GM12878 (cell line): ENCODE results near the gene NPRL2. TPM values are rescaled to one million over a fixed set of nuclear protein-coding genes. Genes with fewer than 3 reads are reported as not detected.

ENCODE experiments used
- ATAC-seq: fragments of 200-7000 bp; cut with Tn5 transposase; 3 replicates; pipeline ENCODE4 v1.9.1; 2020; ENCODE audit warnings: mild to moderate bottlenecking, moderate library complexity
- BruUV-seq: library from RNA; stranded (reverse); fragments of 400-500 nt; replicated peaks from 2 replicates; lab custom pipeline; 2021; lab: Mats Ljungman, UMichigan
- CTCF ChIA-PET: fragments of 300-600 bp; sonication (Branson Sonifier 250); formaldehyde crosslinking; extraction: SDS; loops from one replicate; lab custom pipeline; 2021; ENCODE audit warnings: inconsistent platforms; lab: Yijun Ruan, JAX
- POLR2A ChIA-PET: fragments of 350-600 bp; formaldehyde crosslinking; extraction: SDS; loops from one replicate; lab custom pipeline; 2021; ENCODE audit warnings: inconsistent platforms; lab: Charles Lee
- RAD21 ChIA-PET: fragments of 300-600 bp; sonication (Branson Sonifier 250); formaldehyde crosslinking; loops from one replicate; lab custom pipeline; 2023; ENCODE audit warnings: antibody characterized with exemption; ENCODE audit not compliant: unreplicated experiment; lab: Charles Lee
- SMC1A ChIA-PET: fragments of 300-600 bp; sonication (Branson Sonifier 250); formaldehyde crosslinking; loops from one replicate; lab custom pipeline; 2023; ENCODE audit not compliant: unreplicated experiment, uncharacterized antibody; lab: Charles Lee
- DNase-seq: peaks from one replicate; pipeline ENCODE4 v3.0.0-alpha.2; 2011; ENCODE audit warnings: low read depth, low spot score
- FAIRE-seq: peaks from 3 replicates; lab custom pipeline; 2011; peaks lifted over from hg19 to GRCh38; lab: Jason Lieb, UNC
- H2AFZ ChIP-seq: 2 replicates; pipeline ENCODE4 v1.6.0; 2011; ENCODE audit warnings: low read depth, low read length, control low read depth; ENCODE audit not compliant: control insufficient read depth
- H3K27ac ChIP-seq: 2 replicates; pipeline ENCODE4 v1.5.1; 2011; ENCODE audit warnings: control low read depth; ENCODE audit not compliant: control insufficient read depth, insufficient read depth
- H3K27me3 ChIP-seq, 2 experiments: replicated peaks in 1 of 2; 2 replicates each; pipeline versions ENCODE4 v1.6.0 to v1.6.1; 2011; ENCODE audit warnings: low read length in 1 of 2; ENCODE audit not compliant: control insufficient read depth in 2 of 2, insufficient read depth in 2 of 2
- H3K36me3 ChIP-seq, 2 experiments: 2 replicates each; pipeline ENCODE4 v1.5.1; 2011; ENCODE audit warnings: low read length in 1 of 2; ENCODE audit not compliant: control insufficient read depth in 2 of 2, insufficient read depth in 2 of 2
- H3K4me1 ChIP-seq: 2 replicates; pipeline ENCODE4 v1.6.1; 2011; ENCODE audit warnings: mild to moderate bottlenecking, low read length, moderate library complexity, mixed read lengths; ENCODE audit not compliant: control insufficient read depth, insufficient read depth
- H3K4me2 ChIP-seq: 2 replicates; pipeline ENCODE4 v1.6.0; 2011; ENCODE audit warnings: control low read depth; ENCODE audit not compliant: control insufficient read depth, insufficient read depth
- H3K4me3 ChIP-seq: fragments of 200-600 bp; sonication (generic); 2 replicates; pipeline ENCODE4 v1.5.1; 2016
- H3K79me2 ChIP-seq: 2 replicates; pipeline ENCODE4 v1.6.0; 2011; ENCODE audit warnings: low read length; ENCODE audit not compliant: control insufficient read depth, insufficient read depth
- H3K9ac ChIP-seq: 2 replicates; pipeline ENCODE4 v1.8.0; 2011; ENCODE audit warnings: low read length, control low read depth, mixed read lengths; ENCODE audit not compliant: control insufficient read depth, insufficient read depth
- H3K9me3 ChIP-seq: replicated peaks from 3 replicates; pipeline ENCODE4 v1.5.1; 2011; ENCODE audit warnings: mild to moderate bottlenecking, low read length; ENCODE audit not compliant: control insufficient read depth, insufficient read depth
- H4K20me1 ChIP-seq: 2 replicates; pipeline ENCODE4 v1.6.0; 2011; ENCODE audit not compliant: control insufficient read depth, insufficient read depth
- CBFB ChIP-seq: IDR thresholded peaks from 2 replicates; pipeline ENCODE4 v1.6.1; 2016; ENCODE audit warnings: antibody characterized with exemption, low read depth
- HDAC6 ChIP-seq: fragments of 200-600 bp; sonication (generic); IDR thresholded peaks from one replicate; pipeline ENCODE4 v1.8.0; 2017; ENCODE audit warnings: antibody characterized with exemption; ENCODE audit not compliant: unreplicated experiment
- HDGF ChIP-seq: fragments of 450-650 bp; IDR thresholded peaks from 2 replicates; pipeline ENCODE4 v1.6.1; 2016; ENCODE audit warnings: antibody characterized with exemption
- IKZF1 ChIP-seq: fragments of 450-650 bp; conservative IDR thresholded peaks from 2 replicates; pipeline ENCODE4 v1.6.1; 2017; ENCODE audit warnings: antibody characterized with exemption, mild to moderate bottlenecking
- NKRF ChIP-seq: fragments of 450-650 bp; conservative IDR thresholded peaks from 2 replicates; pipeline ENCODE4 v1.6.1; 2017; ENCODE audit warnings: mild to moderate bottlenecking, moderate library complexity
- PML ChIP-seq: IDR thresholded peaks from 2 replicates; pipeline ENCODE4 v1.6.1; 2012; ENCODE audit warnings: low read length, inconsistent platforms
- RELB ChIP-seq: fragments of 450-650 bp; IDR thresholded peaks from 2 replicates; pipeline ENCODE4 v1.6.1; 2017; ENCODE audit warnings: low read depth, mild to moderate bottlenecking, moderate library complexity
- SMAD1 ChIP-seq: fragments of 450-650 bp; IDR thresholded peaks from 2 replicates; pipeline ENCODE4 v1.6.1; 2018; ENCODE audit warnings: mild to moderate bottlenecking, low read depth; ENCODE audit not compliant: partially characterized antibody
- SMAD5 ChIP-seq: IDR thresholded peaks from 2 replicates; pipeline ENCODE4 v1.6.1; 2016; ENCODE audit warnings: antibody characterized with exemption, low read depth
- SP1 ChIP-seq: IDR thresholded peaks from one replicate; pipeline ENCODE4 v1.6.1; 2011; ENCODE audit warnings: low read depth, low read length
- TBL1XR1 ChIP-seq: IDR thresholded peaks from 2 replicates; pipeline ENCODE4 v1.6.1; 2012; ENCODE audit warnings: low read depth, low read length, improper control_type of control experiment
- TCF7 ChIP-seq: IDR thresholded peaks from 2 replicates; pipeline ENCODE4 v1.6.1; 2014; ENCODE audit warnings: antibody characterized with exemption, borderline replicate concordance
- ZBTB4 ChIP-seq: fragments of 450-650 bp; formaldehyde crosslinking; IDR thresholded peaks from 2 replicates; pipeline ENCODE4 v1.4.0; 2022; ENCODE audit warnings: mild to moderate bottlenecking, moderate library complexity
- ZNF24 ChIP-seq: fragments of 450-650 bp; IDR thresholded peaks from 2 replicates; pipeline ENCODE4 v1.6.1; 2017; ENCODE audit warnings: antibody characterized with exemption, mild to moderate bottlenecking
- WGBS: methylation state at CpG from one replicate; pipeline ENCODE4 v1.1.6; 2016; ENCODE audit warnings: low lambda C conversion rate; ENCODE audit not compliant: insufficient replicate concordance, insufficient coverage; ENCODE audit errors: missing lambda C conversion rate; 5-methylcytosine and 5-hydroxymethylcytosine counted together
- in situ Hi-C: fragments of 300-500 bp; cut with MboI; formaldehyde crosslinking; loops from 9 replicates; pipeline ENCODE4 v1.14.3; 2018; ENCODE audit warnings: mixed read lengths
- intact Hi-C: fragments of 100-400 bp; cut with micrococcal nuclease; formaldehyde crosslinking; loops from one replicate; pipeline ENCODE4 v1.14.2; 2022; ENCODE audit not compliant: unreplicated experiment
- polyA plus RNA-seq, 11 experiments: library from polyadenylated mRNA; depleted of rRNA in 4 of 11; unstranded in 6 of 11; stranded (reverse) in 5 of 11; fragments of >200 nt; fragmentation: Nextera tagmentation in 4 of 11; fragmentation: Illumina TruSeq in 1 of 11; extraction: Ambion mirVana in 4 of 11; extraction: Trizol in 1 of 11; gene quantifications; 1 replicate in 1 of 11; 2 replicates in 10 of 11; pipeline versions ENCODE4 v1.2.1 to v1.2.3, GENCODE V29; 2011 to 2016; ENCODE audit warnings: inconsistent platforms in 2 of 11, missing spikeins in 2 of 11, low read depth in 1 of 11
- total RNA-seq, 4 experiments: library from RNA; depleted of rRNA in 3 of 4; stranded (reverse); fragments of >200 nt in 3 of 4; fragmentation: Illumina TruSeq in 1 of 4; extraction: Trizol in 1 of 4; gene quantifications; 2 replicates each; pipeline versions ENCODE4 v1.2.1 to v1.2.3, GENCODE V29; 2013 to 2021
- TF ChIP-seq, protein P1 (sequence below): IDR thresholded peaks from 2 replicates; pipeline ENCODE4 v1.6.1; 2012; ENCODE audit warnings: low read depth, low read length, improper control_type of control experiment
- TF ChIP-seq, protein P2 (sequence below): fragments of 450-650 bp; IDR thresholded peaks from 2 replicates; pipeline ENCODE4 v1.6.1; 2016; ENCODE audit warnings: mild to moderate bottlenecking

Gene NPRL2
- total and polyA plus RNA-seq, 10 of the 15 experiments (the other 5 are each of a cell fraction or from before 2014, with no cell fraction given) = 17.8 to 54.2 (median 32.9) TPM

DNA sequence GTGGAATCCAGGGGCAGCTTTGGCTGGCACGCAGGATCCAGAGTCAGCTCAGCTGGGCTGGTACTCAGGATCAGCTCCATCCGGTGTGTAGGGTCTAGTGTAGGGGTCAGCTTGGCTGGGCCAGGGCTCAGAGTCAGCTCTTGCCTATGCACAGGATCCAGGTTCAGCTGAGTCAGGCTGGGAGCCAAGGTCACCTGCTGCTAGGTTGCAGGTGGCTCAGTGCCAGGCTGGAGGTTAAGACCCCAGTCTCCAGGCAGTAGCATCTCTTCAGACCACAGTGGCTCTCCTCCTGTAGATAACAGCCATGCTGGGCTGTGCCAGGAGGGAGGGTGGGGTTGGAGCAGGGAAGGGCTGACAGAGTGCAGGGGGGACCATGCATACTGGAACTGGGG, 53.2 kb downstream of the NPRL2 start:
- WGBS = 100% methylated on average over 2 of the region's 2 CpGs
- intact Hi-C loops (loop anchor here (5.0 kb wide), 1 partner anchor 40 kb away; no protein-coding TSS in a partner anchor), in situ Hi-C loops (no loop called here)
- CTCF ChIA-PET = interaction anchor here (3.2 to 3.5 kb wide), 2 partner anchors 27 to 37 kb away, joined by 10 to 22 read pairs; no protein-coding TSS in a partner anchor
- no peak overlapping the region for H3K4me3 ChIP-seq
- POLR2A ChIA-PET = interaction anchor here (2.7 kb wide), 1 partner anchor 53 kb away, joined by 11 read pairs; the partner anchor contains the start of genes CYB561D2 and NPRL2
- no peaks in the 10 kb centered on the region for H4K20me1 ChIP-seq
- no peaks in the 10 kb centered on the region for H3K9me3 ChIP-seq
- no peak overlapping the region for H2AFZ ChIP-seq
- no peaks in the 10 kb centered on the region for H3K36me3 ChIP-seq
- peaks cover 2% of the 10 kb centered on the region; the same call in 1 of the 2 replicates for H3K79me2 ChIP-seq
- FAIRE-seq = no peak
- DNase-seq = no peak
- H3K27ac ChIP-seq = no peak overlapping the region
- no peaks in the 10 kb centered on the region for H3K27me3 ChIP-seq
- SMC1A ChIA-PET = no interaction called here
- RAD21 ChIA-PET = interaction anchor here (0.9 to 1.2 kb wide), 3 partner anchors 27 to 39 kb away, joined by 3 read pairs; no protein-coding TSS in a partner anchor
- peaks cover 4% of the 10 kb centered on the region for H3K4me1 ChIP-seq
- no TSS peak for BruUV-seq
- no peak overlapping the region; the same call in 1 of the 2 replicates for H3K4me2 ChIP-seq
- ATAC-seq = no peak
- no peak overlapping the region for H3K9ac ChIP-seq
- TF ChIP-seq TBL1XR1 (no peak), NKRF (no peak), HDGF (no peak), ZBTB4 (CRISPR knock-in tag) (no peak), IKZF1 (no peak), TCF7 (no peak), SP1 (no peak), SMAD1 (no peak), SMAD5 (no peak), ZNF24 (no peak), HDAC6 (no peak), CBFB (no peak), PML (no peak), RELB (no peak)
- TF ChIP-seq, protein P1, sequence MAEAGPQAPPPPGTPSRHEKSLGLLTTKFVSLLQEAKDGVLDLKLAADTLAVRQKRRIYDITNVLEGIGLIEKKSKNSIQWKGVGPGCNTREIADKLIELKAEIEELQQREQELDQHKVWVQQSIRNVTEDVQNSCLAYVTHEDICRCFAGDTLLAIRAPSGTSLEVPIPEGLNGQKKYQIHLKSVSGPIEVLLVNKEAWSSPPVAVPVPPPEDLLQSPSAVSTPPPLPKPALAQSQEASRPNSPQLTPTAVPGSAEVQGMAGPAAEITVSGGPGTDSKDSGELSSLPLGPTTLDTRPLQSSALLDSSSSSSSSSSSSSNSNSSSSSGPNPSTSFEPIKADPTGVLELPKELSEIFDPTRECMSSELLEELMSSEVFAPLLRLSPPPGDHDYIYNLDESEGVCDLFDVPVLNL = no peak
- TF ChIP-seq, protein P2, sequence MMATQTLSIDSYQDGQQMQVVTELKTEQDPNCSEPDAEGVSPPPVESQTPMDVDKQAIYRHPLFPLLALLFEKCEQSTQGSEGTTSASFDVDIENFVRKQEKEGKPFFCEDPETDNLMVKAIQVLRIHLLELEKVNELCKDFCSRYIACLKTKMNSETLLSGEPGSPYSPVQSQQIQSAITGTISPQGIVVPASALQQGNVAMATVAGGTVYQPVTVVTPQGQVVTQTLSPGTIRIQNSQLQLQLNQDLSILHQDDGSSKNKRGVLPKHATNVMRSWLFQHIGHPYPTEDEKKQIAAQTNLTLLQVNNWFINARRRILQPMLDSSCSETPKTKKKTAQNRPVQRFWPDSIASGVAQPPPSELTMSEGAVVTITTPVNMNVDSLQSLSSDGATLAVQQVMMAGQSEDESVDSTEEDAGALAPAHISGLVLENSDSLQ = no peak
